Left ventricle myocardium inferior (tissue), 1 donor: ENCODE results near the gene TUBGCP6. TPM values are rescaled to one million over a fixed set of nuclear protein-coding genes. Genes with fewer than 3 reads are reported as not detected.

Experiments used
- DNase-seq: peaks from one replicate; pipeline ENCODE4 v3.0.0-alpha.2; 2020
- H3K27ac ChIP-seq: fragments of 200-600 bp; replicated peaks from 2 replicates; pipeline ENCODE4 v1.8.0; 2021
- H3K27me3 ChIP-seq: fragments of 200-600 bp; 2 replicates; pipeline ENCODE4 v1.8.0; 2021; ENCODE audit warnings: low read depth
- H3K36me3 ChIP-seq: fragments of 200-600 bp; 2 replicates; pipeline ENCODE4 v1.8.0; 2021
- H3K4me1 ChIP-seq: fragments of 200-600 bp; 2 replicates; pipeline ENCODE4 v1.8.0; 2021
- H3K4me3 ChIP-seq: fragments of 200-600 bp; 2 replicates; pipeline ENCODE4 v1.8.0; 2021; ENCODE audit warnings: mild to moderate bottlenecking, moderate library complexity
- H3K9me3 ChIP-seq: fragments of 200-600 bp; replicated peaks from 2 replicates; pipeline ENCODE4 v1.8.0; 2021
- intact Hi-C: fragments of 100-400 bp; cut with micrococcal nuclease; formaldehyde crosslinking; loops from one replicate; pipeline ENCODE4 v1.11.0; 2022
- total RNA-seq: library from RNA; stranded (reverse); fragmentation: NEBNext Ultra II Directional; extraction: Animal tissue kit (Norgen Biotek cat#: 25700); gene quantifications from one replicate; pipeline ENCODE4 v1.2.1, GENCODE V29; 2021
- TF ChIP-seq, protein P1 (sequence below): fragments of 200-600 bp; IDR thresholded peaks from 2 replicates; pipeline ENCODE4 v1.8.0; 2021; ENCODE audit warnings: antibody characterized with exemption, mild to moderate bottlenecking, borderline replicate concordance
- donor health status: DM: no; HTN: yes; CAD: no; lungs with severe emphysema.

Gene TUBGCP6
- total RNA-seq, 1 donor from 2014 or later: 18.3 TPM

DNA sequence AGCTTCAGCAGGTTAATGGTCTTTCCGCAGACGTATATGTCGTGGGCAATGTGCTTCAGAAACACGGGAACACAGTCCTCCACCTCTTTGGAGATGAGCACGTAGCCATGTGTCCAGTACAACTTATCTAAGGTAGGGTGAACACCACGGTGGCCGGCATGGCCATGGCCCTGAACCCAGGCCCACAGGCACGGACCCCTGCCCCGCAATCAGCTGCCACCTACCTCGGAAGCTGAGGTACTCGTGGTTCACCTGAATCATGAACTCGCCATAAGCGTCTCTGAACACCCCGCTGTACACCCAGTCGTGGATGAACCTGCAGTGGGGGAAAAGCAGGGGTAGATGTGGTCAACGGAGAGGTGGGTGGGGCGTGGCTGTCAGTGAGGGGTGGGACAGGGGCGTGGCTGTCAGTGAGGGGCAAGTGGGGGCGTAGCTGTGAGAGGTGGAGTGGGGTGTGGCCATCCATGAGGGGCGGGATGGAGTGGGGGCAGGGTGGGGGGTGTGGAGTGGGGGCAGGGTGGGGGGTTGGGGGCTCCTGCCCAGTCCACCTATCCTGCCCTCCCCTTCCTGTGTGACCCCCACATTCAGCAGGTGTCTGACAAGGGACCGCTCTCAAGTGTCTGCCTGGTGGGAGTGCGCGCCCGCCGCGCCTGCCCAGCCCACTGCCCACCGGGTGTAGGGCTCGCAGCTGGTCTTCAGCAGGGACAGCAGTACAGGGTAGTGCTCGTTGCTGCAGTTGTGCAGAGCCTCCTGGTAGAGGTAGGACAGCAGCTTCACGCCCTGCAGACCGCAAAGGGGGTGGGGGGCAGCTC lies 18.6 kb downstream of the TUBGCP6 start:
- intact Hi-C loops: no loop called here
- no peak overlapping the region for H3K27ac ChIP-seq
- no peaks in the 10 kb centered on the region for H3K9me3 ChIP-seq
- no peaks in the 10 kb centered on the region for H3K4me1 ChIP-seq
- no peak for DNase-seq
- no peak overlapping the region for H3K4me3 ChIP-seq
- TF ChIP-seq, protein P1, sequence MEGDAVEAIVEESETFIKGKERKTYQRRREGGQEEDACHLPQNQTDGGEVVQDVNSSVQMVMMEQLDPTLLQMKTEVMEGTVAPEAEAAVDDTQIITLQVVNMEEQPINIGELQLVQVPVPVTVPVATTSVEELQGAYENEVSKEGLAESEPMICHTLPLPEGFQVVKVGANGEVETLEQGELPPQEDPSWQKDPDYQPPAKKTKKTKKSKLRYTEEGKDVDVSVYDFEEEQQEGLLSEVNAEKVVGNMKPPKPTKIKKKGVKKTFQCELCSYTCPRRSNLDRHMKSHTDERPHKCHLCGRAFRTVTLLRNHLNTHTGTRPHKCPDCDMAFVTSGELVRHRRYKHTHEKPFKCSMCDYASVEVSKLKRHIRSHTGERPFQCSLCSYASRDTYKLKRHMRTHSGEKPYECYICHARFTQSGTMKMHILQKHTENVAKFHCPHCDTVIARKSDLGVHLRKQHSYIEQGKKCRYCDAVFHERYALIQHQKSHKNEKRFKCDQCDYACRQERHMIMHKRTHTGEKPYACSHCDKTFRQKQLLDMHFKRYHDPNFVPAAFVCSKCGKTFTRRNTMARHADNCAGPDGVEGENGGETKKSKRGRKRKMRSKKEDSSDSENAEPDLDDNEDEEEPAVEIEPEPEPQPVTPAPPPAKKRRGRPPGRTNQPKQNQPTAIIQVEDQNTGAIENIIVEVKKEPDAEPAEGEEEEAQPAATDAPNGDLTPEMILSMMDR: no peak
- peaks cover 77% of the 10 kb centered on the region for H3K36me3 ChIP-seq
- no peaks in the 10 kb centered on the region for H3K27me3 ChIP-seq

DNA sequence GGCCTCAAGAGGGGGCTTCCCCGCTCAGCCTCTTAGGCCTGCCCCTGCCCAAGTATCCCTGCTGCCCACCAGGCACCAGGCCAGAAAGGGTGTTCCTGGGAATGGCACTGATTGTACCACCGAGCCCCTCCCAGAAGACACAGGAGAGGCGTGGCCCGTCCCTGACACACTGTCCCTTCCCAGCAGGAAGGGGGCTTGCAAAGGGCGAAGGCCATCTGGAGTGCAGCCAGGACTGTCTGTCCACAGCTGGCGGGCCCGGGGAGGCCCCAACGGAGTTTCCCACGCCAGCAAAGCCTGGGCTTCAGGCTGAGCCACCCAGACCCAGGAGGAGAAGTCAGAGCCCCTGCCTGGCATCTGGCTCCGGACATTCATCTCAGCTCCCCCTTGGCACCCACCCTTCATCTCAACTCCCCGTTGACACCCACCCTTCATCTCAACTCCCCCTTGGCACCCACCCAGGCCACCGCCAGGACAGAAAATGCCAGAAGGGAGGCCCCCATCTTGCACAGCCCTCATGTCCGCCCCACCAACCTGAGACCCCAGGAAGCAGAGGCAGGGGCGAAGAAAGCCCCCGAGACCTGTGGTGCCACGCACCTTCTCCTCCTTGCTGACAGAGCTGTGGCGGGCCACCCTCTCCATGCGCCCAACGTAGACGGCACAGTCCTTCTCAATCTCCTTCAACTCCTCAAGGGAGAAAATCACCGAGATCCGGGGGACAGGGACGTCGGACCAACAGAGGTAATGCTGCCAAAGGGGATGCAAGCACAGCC lies 19.4 kb downstream of the TUBGCP6 start:
- no peak for DNase-seq
- TF ChIP-seq, protein P1: no peak
- Histone ChIP-seq H3K4me3 (no peak overlapping the region), H3K36me3 (peaks cover 86% of the 10 kb centered on the region), H3K4me1 (no peaks in the 10 kb centered on the region), H3K27me3 (no peaks in the 10 kb centered on the region), H3K27ac (no peak overlapping the region), H3K9me3 (no peaks in the 10 kb centered on the region)
- intact Hi-C loops: no loop called here

DNA sequence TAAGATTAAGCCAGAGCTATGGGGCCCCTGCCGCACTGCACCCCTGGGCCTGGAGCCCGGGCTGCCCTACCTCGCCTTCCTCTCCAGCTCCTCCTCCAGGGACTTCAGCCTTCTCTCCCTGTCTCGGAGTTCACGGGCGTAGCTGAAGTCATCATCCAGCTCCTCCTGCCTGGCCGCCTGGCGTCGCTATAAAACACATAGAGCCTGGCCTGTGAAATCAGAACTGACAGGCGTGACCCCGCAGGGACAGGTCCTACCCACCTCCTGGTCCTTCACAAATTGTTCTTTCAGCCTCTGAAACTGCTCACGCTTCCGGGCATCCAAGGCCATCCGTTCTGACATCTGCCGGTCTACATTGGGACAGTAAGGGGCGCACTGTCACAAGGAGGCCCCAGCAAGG lies 20.8 kb downstream of the TUBGCP6 start:
- peaks cover 10% of the 10 kb centered on the region for H3K4me1 ChIP-seq
- H3K27ac ChIP-seq: no peak overlapping the region
- TF ChIP-seq, protein P1: no peak
- DNase-seq: no peak
- H3K36me3 ChIP-seq: peaks cover 81% of the 10 kb centered on the region
- H3K9me3 ChIP-seq: no peaks in the 10 kb centered on the region
- no peak overlapping the region for H3K4me3 ChIP-seq
- intact Hi-C loops: no loop called here
- H3K27me3 ChIP-seq: no peaks in the 10 kb centered on the region

DNA sequence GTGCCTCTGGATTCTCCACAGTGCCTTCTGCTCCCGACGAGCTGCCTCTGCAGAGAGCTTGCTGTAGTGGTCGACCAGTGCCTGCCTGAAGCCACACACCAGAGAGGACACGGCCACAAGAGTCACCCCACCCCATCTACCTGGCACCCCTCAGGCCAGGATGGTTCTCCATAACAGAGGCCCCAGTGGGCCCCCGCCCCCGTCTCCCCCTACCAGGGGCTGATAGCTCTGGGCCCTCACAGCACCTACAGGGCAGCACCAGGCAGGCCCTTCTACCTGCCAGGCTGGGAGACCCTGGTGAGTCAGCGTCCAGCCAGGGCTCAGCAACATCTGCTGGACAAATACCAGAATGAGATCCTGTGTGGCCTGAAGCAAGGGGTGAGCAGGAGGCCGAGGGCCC lies 22.3 kb downstream of the TUBGCP6 start:
- intact Hi-C loops: no loop called here
- TF ChIP-seq, protein P1: no peak
- DNase-seq: no peak
- Histone ChIP-seq H3K4me3 (no peak overlapping the region), H3K27ac (no peak overlapping the region), H3K27me3 (no peaks in the 10 kb centered on the region), H3K36me3 (peaks cover 88% of the 10 kb centered on the region), H3K9me3 (no peaks in the 10 kb centered on the region), H3K4me1 (peaks cover 22% of the 10 kb centered on the region)

DNA sequence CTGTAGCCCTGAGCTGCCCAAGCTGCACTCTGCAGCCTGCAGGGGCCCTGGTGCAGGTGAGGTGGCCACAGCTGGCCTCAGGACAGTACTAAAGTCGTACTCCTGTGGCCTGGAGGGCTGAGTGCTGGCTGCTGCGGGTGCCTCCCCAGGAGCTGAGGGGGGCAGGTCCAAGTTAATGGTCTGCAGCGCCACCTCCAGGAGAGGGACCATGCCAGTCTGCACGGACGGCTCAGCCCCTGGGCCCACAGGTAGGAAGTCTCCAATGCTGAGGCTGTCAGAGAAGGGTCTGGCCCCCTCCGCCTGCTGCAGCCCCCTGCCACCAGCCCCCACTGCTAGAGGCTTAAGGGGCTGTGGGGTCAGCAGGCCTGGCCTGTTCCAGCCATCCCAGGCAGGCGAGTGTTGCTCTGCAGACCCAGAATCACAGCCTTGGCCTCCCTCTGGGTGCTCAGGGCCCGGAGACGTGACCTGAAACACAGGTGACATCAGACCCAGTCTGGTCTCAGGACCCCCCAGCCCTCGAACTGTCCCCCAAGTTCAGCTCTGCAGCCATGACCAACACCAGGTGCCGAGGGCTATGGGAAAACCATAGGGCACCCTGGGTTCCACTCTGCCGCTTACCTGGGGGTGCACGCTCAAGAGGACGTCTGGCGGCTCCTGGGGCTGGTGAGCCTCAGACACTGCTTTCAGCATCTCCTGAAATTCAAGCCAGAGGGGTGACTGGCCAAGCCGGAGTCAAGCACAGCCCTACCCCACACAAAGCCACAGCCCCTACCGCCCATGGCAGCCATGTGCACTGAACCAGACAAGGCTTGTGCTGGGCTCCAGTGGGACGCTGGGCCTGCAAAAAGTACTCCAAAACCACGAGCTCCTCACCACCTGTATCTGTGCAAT lies 23.2 kb downstream of the TUBGCP6 start:
- no peak for DNase-seq
- Histone ChIP-seq H3K27me3 (no peaks in the 10 kb centered on the region), H3K27ac (no peak overlapping the region), H3K4me1 (peaks cover 22% of the 10 kb centered on the region), H3K9me3 (no peaks in the 10 kb centered on the region), H3K4me3 (no peak overlapping the region), H3K36me3 (peaks cover 88% of the 10 kb centered on the region)
- intact Hi-C loops: no loop called here
- TF ChIP-seq, protein P1: no peak
